ENCODE data around the gene CFAP221. TPM values are rescaled to one million over a fixed set of nuclear protein-coding genes. Genes with fewer than 3 reads are reported as not detected.
"Not testable (repeated sequence)": the region's sequence is repeated elsewhere in the genome, so short reads cannot be mapped to it uniquely, and the experiment has no call there.

The CFAP221 gene
- total RNA-seq, 2 experiments from 2014 or later, result not detected

GRCh38 chr2:119617455-119617854 is 73.2 kb downstream of the CFAP221 start:
- Mint-ChIP-seq H3K27me3 (peaks cover 41% of the 10 kb centered on the region), H3K36me3 (ENCODE audit: low read depth) (no peaks in the 10 kb centered on the region), H3K4me1 (ENCODE audit: low read depth) (no peaks in the 10 kb centered on the region), H3K4me3 (no peak overlapping the region), H3K9me3 (peaks cover 17% of the 10 kb centered on the region), H3K27ac (no peak overlapping the region)
- Histone ChIP-seq H3K27me3 (ENCODE audit: control insufficient read depth in 1 of 2, insufficient read depth in 2 of 2, low read length in 2 of 2) (peaks cover 3 to 10% of the 10 kb centered on the region in 2 experiments), H3K9me3 (ENCODE audit: control insufficient read depth in 1 of 2, insufficient read depth in 1 of 2, low read length in 2 of 2) (peaks cover 17 to 27% of the 10 kb centered on the region in 2 experiments), H3K4me1 (ENCODE audit: insufficient read depth, low read length) (no peaks in the 10 kb centered on the region), H3K27ac (ENCODE audit: low read depth in 1 of 2, low read length in 2 of 2) (no peak overlapping the region), H3K36me3 (ENCODE audit: insufficient read depth, low read length) (no peaks in the 10 kb centered on the region), H3K4me3 (ENCODE audit: low read length) (no peak overlapping the region)
- CTCF ChIA-PET, result no interaction called here
- TF ChIP-seq CTCF (IDR thresholded peaks at IDR 0.05), result no peak
- ATAC-seq (ENCODE audit: poor library complexity), result no peak
- POLR2A ChIA-PET, result no interaction called here
- intact Hi-C loops (cut with DNase I, micrococcal nuclease), result no loop called here
- no peak for DNase-seq

- H3K4me3 ChIP-seq (ENCODE audit: low read length); POLR2A ChIA-PET; H3K36me3 ChIP-seq (ENCODE audit: insufficient read depth, low read length); H3K4me3 Mint-ChIP-seq; DNase-seq; ATAC-seq (ENCODE audit: poor library complexity); H3K36me3 Mint-ChIP-seq (ENCODE audit: low read depth); CTCF ChIA-PET; intact Hi-C loops (cut with DNase I, micrococcal nuclease); H3K27ac Mint-ChIP-seq; H3K4me1 Mint-ChIP-seq (ENCODE audit: low read depth); H3K27ac ChIP-seq (ENCODE audit: low read depth in 1 of 2, low read length in 2 of 2); H3K4me1 ChIP-seq (ENCODE audit: insufficient read depth, low read length): not testable (repeated sequence)
- H3K27me3 Mint-ChIP-seq, result peaks cover 41% of the 10 kb centered on the region
- peaks cover 12% of the 10 kb centered on the region for H3K9me3 Mint-ChIP-seq
- peaks cover 3 to 10% of the 10 kb centered on the region in 2 experiments for H3K27me3 ChIP-seq (ENCODE audit: control insufficient read depth in 1 of 2, insufficient read depth in 2 of 2, low read length in 2 of 2)
- H3K9me3 ChIP-seq (ENCODE audit: control insufficient read depth in 1 of 2, insufficient read depth in 1 of 2, low read length in 2 of 2), result peaks cover 9 to 19% of the 10 kb centered on the region in 2 experiments
Observed at GRCh38 chr2:119618725-119619124, 74.5 kb downstream of the CFAP221 start.

GRCh38 chr2:119625226-119625625 is 81.0 kb downstream of the CFAP221 start:
- DNase-seq (no peak), ATAC-seq (ENCODE audit: poor library complexity) (no peak)
- H3K27ac ChIP-seq (ENCODE audit: low read depth in 1 of 2, low read length in 2 of 2), result no peak overlapping the region
- Mint-ChIP-seq H3K9me3 (peaks cover 2% of the 10 kb centered on the region), H3K4me1 (ENCODE audit: low read depth) (no peaks in the 10 kb centered on the region), H3K27ac (no peak overlapping the region), H3K27me3 (peaks cover 21% of the 10 kb centered on the region), H3K4me3 (no peak overlapping the region), H3K36me3 (ENCODE audit: low read depth) (no peaks in the 10 kb centered on the region)
- intact Hi-C loops (cut with DNase I, micrococcal nuclease), result no loop called here
- no peaks in the 10 kb centered on the region for H3K4me1 ChIP-seq (ENCODE audit: insufficient read depth, low read length)
- H3K27me3 ChIP-seq (ENCODE audit: control insufficient read depth in 1 of 2, insufficient read depth in 2 of 2, low read length in 2 of 2), result peaks cover 0 to 12% of the 10 kb centered on the region in 2 experiments
- TF ChIP-seq CTCF (IDR thresholded peaks at IDR 0.05), result no peak
- ChIA-PET CTCF (no interaction called here), POLR2A (no interaction called here)
- no peaks in the 10 kb centered on the region for H3K9me3 ChIP-seq (ENCODE audit: control insufficient read depth in 1 of 2, insufficient read depth in 1 of 2, low read length in 2 of 2)
- no peak overlapping the region for H3K4me3 ChIP-seq (ENCODE audit: low read length)
- no peaks in the 10 kb centered on the region for H3K36me3 ChIP-seq (ENCODE audit: insufficient read depth, low read length)

GRCh38 chr2:119629323-119629825 is 85.1 kb downstream of the CFAP221 start:
- H3K9me3 Mint-ChIP-seq, result peaks cover 2% of the 10 kb centered on the region
- no peaks in the 10 kb centered on the region for H3K9me3 ChIP-seq (ENCODE audit: control insufficient read depth in 1 of 2, insufficient read depth in 1 of 2, low read length in 2 of 2)
- H3K27me3 ChIP-seq (ENCODE audit: control insufficient read depth in 1 of 2, insufficient read depth in 2 of 2, low read length in 2 of 2), result peaks cover 0 to 12% of the 10 kb centered on the region in 2 experiments
- no peaks in the 10 kb centered on the region for H3K36me3 Mint-ChIP-seq (ENCODE audit: low read depth)
- POLR2A ChIA-PET, result no interaction called here
- DNase-seq, result no peak
- H3K27ac Mint-ChIP-seq, result no peak overlapping the region
- ATAC-seq (ENCODE audit: poor library complexity), result no peak
- no peak overlapping the region for H3K4me3 Mint-ChIP-seq
- no peaks in the 10 kb centered on the region for H3K4me1 ChIP-seq (ENCODE audit: insufficient read depth, low read length)
- intact Hi-C loops (cut with DNase I, micrococcal nuclease), result no loop called here
- no peaks in the 10 kb centered on the region for H3K4me1 Mint-ChIP-seq (ENCODE audit: low read depth)
- CTCF ChIA-PET, result no interaction called here
- no peaks in the 10 kb centered on the region for H3K36me3 ChIP-seq (ENCODE audit: insufficient read depth, low read length)
- peaks cover 13% of the 10 kb centered on the region for H3K27me3 Mint-ChIP-seq
- no peak overlapping the region for H3K4me3 ChIP-seq (ENCODE audit: low read length)
- TF ChIP-seq CTCF (IDR thresholded peaks at IDR 0.05), result no peak
- no peak overlapping the region for H3K27ac ChIP-seq (ENCODE audit: low read depth in 1 of 2, low read length in 2 of 2)

All from CD4-positive, alpha-beta T cell (primary cell).